Endothelial cell (in vitro differentiated cells): ENCODE measurements around the gene MYBPC3. TPM values are rescaled to one million over a fixed set of nuclear protein-coding genes. Genes with fewer than 3 reads are reported as not detected.
"Not testable (repeated sequence)": the region's sequence is repeated elsewhere in the genome, so short reads cannot be mapped to it uniquely, and the experiment has no call there.

Experiments used
- DNase-seq: peaks from one replicate; pipeline ENCODE4 v3.0.0; 2021; ENCODE audit warnings: low spot score
- H3K27ac Mint-ChIP-seq: one replicate; pipeline ENCODE4 v1.8.0; 2021; ENCODE audit warnings: mixed read lengths, inconsistent platforms; ENCODE audit not compliant: unreplicated experiment
- H3K27me3 Mint-ChIP-seq: one replicate; pipeline ENCODE4 v1.8.0; 2021; ENCODE audit warnings: mild to moderate bottlenecking, moderate library complexity, mixed read lengths, inconsistent platforms; ENCODE audit not compliant: unreplicated experiment
- H3K36me3 Mint-ChIP-seq: one replicate; pipeline ENCODE4 v1.8.0; 2021; ENCODE audit warnings: mild to moderate bottlenecking, low read depth, mixed read lengths, inconsistent platforms; ENCODE audit not compliant: unreplicated experiment
- H3K4me1 Mint-ChIP-seq: one replicate; pipeline ENCODE4 v1.8.0; 2021; ENCODE audit warnings: mild to moderate bottlenecking, mixed read lengths, inconsistent platforms; ENCODE audit not compliant: unreplicated experiment
- H3K4me3 Mint-ChIP-seq: one replicate; pipeline ENCODE4 v1.8.0; 2021; ENCODE audit warnings: mild to moderate bottlenecking, mixed read lengths, inconsistent platforms; ENCODE audit not compliant: unreplicated experiment
- H3K9me3 Mint-ChIP-seq: one replicate; pipeline ENCODE4 v1.8.0; 2021; ENCODE audit warnings: mixed read lengths, inconsistent platforms; ENCODE audit not compliant: unreplicated experiment
- CTCF ChIP-seq: fragments of 200-600 bp; sonication (generic); IDR thresholded peaks from one replicate; pipeline ENCODE4 v1.5.0; 2021; ENCODE audit warnings: antibody characterized with exemption; ENCODE audit not compliant: unreplicated experiment
- total RNA-seq: library from RNA; stranded (reverse); fragmentation: NEBNext Ultra II Directional; extraction: Animal tissue kit (Norgen Biotek cat#: 25700); gene quantifications from one replicate; pipeline ENCODE4 v1.2.1, GENCODE V29; 2021; ENCODE audit not compliant: unreplicated experiment

The MYBPC3 gene
- total RNA-seq, 1 donor from 2014 or later: not detected

- no peak overlapping the region for H3K27ac Mint-ChIP-seq
- no peaks in the 10 kb centered on the region for H3K27me3 Mint-ChIP-seq
- no peak for DNase-seq
- no peaks in the 10 kb centered on the region for H3K4me1 Mint-ChIP-seq
- H3K4me3 Mint-ChIP-seq: no peak overlapping the region
- TF ChIP-seq CTCF: no peak
- H3K36me3 Mint-ChIP-seq: peaks cover 25% of the 10 kb centered on the region
- H3K9me3 Mint-ChIP-seq: no peaks in the 10 kb centered on the region
Observed at GRCh38 chr11:47318166-47318565, 34.3 kb downstream of the MYBPC3 start.

GRCh38 chr11:47317064-47317828, 35.3 kb downstream of the MYBPC3 start:
- peaks cover 25% of the 10 kb centered on the region for H3K36me3 Mint-ChIP-seq
- H3K27ac Mint-ChIP-seq: no peak overlapping the region
- no peak for DNase-seq
- no peak overlapping the region for H3K4me3 Mint-ChIP-seq
- H3K9me3 Mint-ChIP-seq: no peaks in the 10 kb centered on the region
- H3K4me1 Mint-ChIP-seq: no peaks in the 10 kb centered on the region
- no peaks in the 10 kb centered on the region for H3K27me3 Mint-ChIP-seq
- no peak for TF ChIP-seq CTCF

DNA sequence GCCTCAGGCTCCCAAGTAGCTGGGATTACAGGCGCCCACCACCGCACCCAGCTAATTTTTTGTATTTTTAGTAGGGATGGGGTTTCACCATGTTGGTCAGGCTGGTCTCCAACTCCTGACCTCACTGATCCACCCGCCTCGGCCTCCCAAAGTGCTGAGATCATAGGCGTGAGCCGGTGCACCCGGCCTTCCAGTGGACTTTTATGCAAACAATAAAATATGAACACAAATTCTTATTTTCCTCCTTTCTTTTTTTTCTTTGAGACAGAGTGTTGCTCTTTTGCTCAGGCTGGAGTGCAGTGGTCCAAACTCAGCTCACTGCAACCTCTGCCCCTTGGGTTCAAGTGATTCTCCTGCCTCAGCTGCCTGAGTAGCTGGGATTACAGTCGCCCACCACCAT, 36.0 kb downstream of the MYBPC3 start:
- H3K36me3 Mint-ChIP-seq: peaks cover 22% of the 10 kb centered on the region
- not testable (repeated sequence) for H3K9me3 Mint-ChIP-seq, H3K4me1 Mint-ChIP-seq

DNA sequence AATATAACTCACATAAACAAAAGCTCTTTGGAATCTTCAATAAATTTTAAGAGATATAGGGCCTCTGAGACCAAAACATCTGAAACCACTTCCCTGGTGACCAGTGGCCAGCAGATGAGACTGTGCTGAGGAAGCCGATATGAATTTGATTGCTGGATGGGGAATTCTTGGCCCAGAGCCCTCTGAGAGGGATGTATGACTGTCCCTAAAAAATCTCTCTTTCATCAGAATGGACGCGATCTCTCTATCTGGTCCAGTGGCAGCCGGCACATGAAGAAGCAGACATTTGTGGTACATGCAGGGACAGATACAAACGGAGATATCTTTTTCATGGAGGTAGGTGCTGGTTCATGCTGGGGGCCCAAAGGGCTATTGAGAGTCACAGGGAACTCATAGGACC, 37.5 kb downstream of the MYBPC3 start:
- Mint-ChIP-seq H3K9me3 (no peaks in the 10 kb centered on the region), H3K4me3 (peak overlapping the region; percentile 8), H3K27ac (no peak overlapping the region), H3K36me3 (peaks cover 19% of the 10 kb centered on the region), H3K4me1 (no peaks in the 10 kb centered on the region), H3K27me3 (no peaks in the 10 kb centered on the region)
- no peak for DNase-seq
- TF ChIP-seq CTCF: no peak

More for the DNA sequence above, 36.0 kb downstream of the MYBPC3 start:
- not testable (repeated sequence) for DNase-seq, H3K27me3 Mint-ChIP-seq, H3K27ac Mint-ChIP-seq, H3K4me3 Mint-ChIP-seq

DNA sequence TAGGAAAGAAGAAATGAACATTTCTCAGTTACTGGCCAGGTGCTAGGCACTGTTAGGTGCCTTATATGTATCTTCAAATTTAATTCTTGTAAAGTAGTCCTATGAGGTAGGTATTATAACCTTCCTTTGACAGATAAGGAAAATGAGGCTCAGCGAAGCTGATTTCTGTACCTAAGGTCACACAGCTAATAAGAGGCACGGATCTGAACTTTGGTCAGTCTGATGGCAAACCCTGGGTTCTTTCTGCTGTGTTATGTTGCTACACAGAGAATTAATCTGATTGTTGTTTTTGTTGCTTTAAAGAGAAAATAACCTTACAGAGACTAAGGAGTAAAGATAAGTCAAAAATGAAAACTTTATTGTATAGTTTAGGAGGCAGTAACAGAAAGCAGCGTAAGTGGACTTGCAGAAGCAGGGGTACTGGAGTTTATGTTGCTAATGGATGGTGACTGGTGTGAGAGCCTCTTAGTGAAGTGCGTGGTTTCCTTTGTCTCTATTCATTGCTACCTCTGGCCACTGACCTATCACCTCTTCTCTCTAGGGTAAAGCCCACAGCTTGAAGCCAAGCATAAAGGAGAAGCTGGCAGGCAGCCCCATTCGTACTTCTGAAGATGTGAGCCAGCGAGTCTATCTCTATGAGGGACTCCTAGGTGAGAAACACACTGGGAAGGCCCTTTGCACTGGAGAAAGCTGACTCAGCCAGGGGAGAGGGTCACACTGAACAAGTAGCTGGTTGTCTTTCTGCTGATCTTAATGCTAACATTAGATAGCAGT, 44.3 kb downstream of the MYBPC3 start:
- no peak for TF ChIP-seq CTCF
- peaks cover 22% of the 10 kb centered on the region for H3K36me3 Mint-ChIP-seq
- H3K9me3 Mint-ChIP-seq: no peaks in the 10 kb centered on the region
- H3K27me3 Mint-ChIP-seq: peaks cover 2% of the 10 kb centered on the region
- H3K4me3 Mint-ChIP-seq: no peak overlapping the region
- no peak for DNase-seq
- H3K4me1 Mint-ChIP-seq: peaks cover 3% of the 10 kb centered on the region
- H3K27ac Mint-ChIP-seq: no peak overlapping the region
